Cerebellar cortex (tissue), 1 donor: ENCODE results near the gene VRK2.
"Not testable (repeated sequence)": the region's sequence is repeated elsewhere in the genome, so short reads cannot be mapped to it uniquely, and the experiment has no call there.

Source experiments
- DNase-seq: peaks from one replicate; pipeline ENCODE4 v3.0.0-alpha.2; 2015; ENCODE audit warnings: low spot score

The VRK2 gene

DNA sequence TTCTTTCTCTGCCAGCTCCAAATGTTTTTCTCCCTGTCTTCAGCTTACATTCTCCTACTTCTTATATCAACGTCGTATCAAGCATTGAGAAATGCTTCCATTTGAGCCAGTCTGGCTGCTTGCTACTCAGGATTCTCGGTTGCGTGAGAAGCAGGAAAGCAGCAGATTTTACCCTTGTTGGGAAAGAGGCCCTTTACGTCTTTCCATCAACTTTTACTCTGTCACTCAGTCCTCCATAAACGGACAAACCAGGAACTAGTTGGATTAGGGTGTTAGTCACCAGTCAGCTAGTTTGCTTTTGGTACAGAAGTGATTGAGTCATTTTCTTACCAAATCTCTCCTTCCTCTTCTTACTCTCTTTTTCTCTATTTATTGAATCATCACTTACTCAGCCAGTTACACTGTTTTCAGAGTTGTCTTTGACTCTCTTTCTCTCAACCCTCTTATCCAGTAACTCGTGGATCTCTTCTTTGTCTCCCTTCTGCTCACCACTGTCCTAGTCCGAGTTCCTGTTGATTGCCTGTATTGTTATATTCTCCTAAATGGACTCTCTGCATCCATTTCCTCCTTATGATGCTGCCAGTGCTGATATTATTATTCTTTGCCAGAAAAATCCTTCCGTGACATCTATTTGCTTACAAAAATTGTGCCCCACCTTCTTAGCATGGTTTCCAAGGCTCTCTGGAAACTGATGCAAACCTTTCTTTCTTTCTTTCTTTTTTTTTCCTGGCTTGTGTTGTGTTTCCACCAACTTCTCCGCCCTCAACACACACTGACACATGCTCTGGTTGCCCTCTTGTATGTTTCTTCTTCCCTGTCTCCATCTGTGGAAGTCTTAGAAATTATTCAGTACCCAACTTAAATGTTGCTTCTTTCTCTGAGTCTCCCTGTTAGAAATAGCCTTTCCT, 61.5 kb downstream of the VRK2 start:
- DNase-seq, result no peak

- no peak for DNase-seq
Measured at GRCh38 chr2:58109481-58109880, 62.9 kb downstream of the VRK2 start.

- no peak for DNase-seq
Measured at GRCh38 chr2:58110765-58111164, 64.2 kb downstream of the VRK2 start.

GRCh38 chr2:58113563-58113962, 67.0 kb downstream of the VRK2 start:
- not testable (repeated sequence) for DNase-seq

- no peak for DNase-seq
Measured at GRCh38 chr2:58120626-58121229, 74.1 kb downstream of the VRK2 start.

- no peak for DNase-seq
Measured at GRCh38 chr2:58122040-58122439, 75.4 kb downstream of the VRK2 start.

DNA sequence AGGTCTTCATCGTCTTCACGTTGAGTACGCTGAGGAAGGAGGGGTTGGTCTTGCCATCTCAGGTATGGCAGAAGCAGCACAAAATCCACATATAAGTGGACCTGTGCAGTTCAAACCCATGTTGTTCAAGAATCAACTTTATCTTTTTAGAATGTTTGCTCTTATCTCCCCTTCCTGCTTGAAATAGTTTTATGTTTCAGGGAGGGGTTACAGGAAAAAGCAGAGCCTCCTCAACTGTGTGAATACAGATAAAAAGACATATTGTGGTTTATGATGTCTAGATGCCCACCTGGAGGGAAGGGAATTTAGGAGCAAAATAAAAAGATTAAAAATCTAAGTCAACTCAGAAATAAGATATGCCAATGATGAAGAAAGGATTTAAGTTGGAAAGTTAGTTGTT, 75.9 kb downstream of the VRK2 start:
- DNase-seq, result no peak

- no peak for DNase-seq
Measured at GRCh38 chr2:58127111-58127510, 80.5 kb downstream of the VRK2 start.

DNA sequence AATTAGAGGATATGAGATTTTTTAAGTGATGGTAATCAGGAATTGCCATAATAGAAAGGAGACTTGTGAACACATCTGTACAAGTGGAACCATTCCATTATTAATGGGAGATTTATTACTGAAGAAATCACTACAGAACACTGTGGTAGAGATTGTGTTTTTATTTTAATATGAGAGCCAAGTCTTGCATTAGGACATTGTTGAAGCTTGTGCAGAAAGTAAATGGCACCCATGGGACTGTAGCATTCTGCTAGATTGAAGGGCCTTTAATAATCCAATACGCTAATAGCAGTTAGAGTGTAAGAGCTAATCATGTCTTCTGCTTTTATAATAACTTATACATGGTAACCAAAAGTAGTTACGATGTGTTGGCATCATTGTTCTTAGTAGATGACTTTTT, 83.6 kb downstream of the VRK2 start:
- DNase-seq, result no peak

DNA sequence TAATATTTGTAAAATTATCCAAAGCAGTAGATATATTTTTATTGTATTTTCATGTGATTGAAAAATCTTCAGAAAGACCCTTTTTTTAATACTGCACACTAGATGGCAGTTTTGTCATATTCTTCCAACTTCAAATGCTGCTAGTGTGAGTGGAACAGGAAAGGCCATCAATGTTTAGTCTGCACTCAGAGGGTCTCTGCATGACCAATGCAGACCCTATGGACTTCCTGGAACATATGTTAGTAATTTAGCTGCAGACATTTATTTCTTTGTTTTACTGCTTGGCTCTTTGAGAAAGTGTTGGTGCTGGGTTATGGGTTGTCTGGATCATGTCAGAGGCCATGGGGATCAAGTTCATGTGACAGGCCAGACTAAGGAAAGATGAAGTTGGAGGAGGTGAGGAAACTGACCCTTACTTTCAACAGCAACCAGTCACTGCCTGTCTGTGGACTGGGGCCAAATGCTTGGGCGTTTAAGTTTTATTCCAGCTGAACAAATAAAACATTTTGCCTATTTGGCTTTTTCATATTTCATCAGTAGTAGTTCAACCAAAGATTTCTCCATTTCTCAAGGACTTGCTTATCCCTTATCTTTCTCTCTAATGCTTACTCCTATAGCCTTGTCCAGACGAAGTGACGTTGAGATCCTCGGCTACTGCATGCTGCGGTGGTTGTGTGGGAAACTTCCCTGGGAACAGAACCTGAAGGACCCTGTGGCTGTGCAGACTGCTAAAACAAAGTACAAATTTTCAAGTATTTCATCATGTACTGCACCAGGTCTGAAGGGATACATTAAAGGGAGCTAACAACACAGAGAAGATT, 84.8 kb downstream of the VRK2 start:
- DNase-seq, result peak; percentile 9

- no peak for DNase-seq
Measured at GRCh38 chr2:58133395-58133794, 86.8 kb downstream of the VRK2 start.

GRCh38 chr2:58135861-58136260, 89.3 kb downstream of the VRK2 start:
- no peak for DNase-seq

DNA sequence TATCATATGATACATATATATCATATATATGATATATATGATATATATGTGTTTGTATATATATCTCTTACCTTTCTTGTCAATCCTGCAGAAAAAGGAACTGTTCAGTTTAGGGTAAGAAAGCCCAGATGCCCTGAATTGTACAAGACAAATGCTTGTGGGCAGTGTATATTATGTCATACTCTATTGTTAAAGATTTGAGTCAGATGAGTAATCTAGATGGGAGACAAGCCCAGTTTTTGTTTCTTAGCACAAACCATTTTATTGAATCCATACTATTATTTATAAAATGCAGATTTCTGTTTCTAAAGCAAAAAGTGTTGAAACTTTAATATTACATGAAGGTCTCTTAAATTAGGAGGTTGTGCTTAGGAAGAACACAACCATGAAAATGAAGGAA, 90.6 kb downstream of the VRK2 start:
- DNase-seq, result no peak

DNA sequence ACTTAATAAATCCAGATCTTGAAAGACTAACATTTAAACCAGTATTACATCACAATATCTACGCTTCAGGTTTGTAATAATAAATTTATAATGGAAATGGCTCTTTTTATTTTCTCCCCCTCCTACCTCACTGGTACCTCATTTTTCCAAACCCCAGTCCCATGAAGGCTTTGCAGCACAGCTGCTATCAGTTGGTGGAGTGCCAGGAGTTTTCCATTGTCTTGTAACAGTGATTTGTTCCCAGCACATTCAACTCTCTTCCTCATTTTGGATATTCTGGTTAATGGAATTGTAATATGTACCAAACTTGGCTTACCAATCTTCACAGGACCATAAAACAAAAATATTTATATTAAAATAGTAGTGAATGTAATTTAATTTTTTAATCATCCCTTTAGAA, 91.2 kb downstream of the VRK2 start:
- no peak for DNase-seq

DNA sequence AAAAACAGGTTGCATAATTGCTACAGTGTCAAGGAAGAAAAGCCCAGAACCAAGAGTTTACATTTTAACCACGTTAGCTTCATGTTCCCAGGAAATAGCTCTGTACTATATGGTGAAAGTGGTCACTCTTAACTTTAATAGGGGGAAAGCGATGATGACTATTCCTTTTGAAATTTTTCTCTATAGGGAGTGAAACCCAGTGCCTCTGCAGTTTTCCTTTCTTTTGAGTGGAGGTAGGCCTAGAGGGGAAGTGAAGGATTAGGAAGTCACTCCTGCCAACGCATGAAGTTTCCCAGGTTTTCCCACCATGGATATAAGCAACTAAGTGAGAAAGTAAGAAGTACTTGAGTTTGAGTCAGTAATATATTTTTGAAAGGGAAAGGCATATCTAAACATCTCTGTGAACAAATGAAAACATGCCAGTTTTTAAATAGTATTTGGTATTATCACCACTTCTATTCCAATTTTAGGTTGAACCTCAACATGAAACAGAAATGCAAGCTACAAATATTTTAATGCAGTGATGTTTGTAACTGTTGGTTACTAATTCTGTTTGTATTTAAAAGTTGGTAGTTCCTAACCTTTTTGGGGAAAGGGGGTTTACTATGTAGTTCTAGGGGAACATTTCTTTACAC, 91.9 kb downstream of the VRK2 start:
- DNase-seq, result no peak

DNA sequence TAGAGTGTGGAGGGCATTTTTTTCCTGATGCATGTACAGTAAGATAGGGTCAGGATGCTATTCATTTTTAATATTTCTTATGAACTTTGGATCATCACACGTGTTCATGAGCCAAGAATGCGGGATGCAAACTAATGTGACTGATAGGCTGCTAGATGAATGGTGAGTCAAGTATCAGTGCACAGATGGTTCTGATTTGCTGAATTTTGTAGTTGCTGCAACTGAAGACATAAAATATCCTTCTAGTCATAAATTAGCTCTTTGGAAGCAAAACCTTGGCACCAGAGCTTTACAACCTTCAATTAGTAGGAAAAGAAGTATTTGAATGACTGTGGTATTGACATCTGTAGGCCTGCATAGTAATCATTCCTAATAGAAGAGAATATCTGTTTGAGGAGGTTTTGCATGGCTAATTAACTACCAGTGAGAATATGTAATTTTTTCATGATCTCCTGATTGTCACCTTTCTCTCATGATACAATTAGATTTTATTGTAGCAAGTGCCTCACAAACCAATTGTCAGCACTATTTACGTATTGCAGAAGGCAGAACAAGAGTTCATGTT, 94.0 kb downstream of the VRK2 start:
- DNase-seq, result no peak

- DNase-seq, result not testable (repeated sequence)
Measured at GRCh38 chr2:58145769-58146168, 99.2 kb downstream of the VRK2 start.

DNA sequence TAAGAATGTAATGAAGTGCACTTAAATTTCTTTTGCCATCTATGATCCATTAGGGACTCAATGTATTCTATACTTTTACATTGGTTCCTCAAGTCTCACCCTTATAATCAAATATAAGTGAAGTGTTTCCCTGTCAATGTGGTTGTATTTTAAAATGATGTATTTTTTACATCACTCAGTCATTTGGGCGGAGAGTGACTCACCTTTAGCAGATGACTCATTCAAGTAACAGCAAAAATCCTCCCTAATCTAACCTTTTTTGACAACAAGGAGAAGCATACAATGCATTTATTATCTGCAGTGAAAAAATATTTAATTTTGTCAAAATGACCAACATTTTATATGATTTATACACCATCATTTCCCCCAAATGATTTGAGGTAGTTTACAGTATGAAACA, 100.1 kb downstream of the VRK2 start:
- DNase-seq, result no peak

DNA sequence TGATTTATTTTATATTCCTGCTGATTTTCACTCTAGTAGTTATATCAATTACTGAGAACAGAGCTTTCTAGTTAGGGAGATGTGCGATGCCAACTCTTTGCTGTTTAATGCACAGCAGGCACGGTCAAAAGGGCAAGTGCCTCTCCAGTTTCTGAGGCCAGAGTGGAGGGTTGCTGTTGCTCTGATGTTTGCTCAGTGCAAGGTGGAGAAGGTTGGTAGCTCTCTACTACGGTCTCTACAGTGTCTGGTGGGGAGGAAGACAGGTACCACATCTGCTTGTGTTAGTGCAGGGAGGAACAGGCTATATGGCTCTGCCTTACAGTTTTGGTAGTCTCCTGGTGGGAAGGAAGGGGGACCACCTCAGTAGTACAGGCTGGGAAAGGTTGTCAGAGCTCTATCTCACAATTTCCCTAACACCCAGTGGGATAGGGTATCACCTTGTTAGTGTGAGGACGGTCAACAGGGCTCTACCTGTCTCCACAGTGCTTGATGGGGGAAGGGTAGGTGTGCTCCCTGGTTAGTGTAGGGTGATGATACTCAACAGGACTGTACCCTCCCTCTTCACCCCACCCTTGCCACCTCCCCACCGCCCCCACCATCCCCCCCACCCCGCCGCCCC, 108.7 kb downstream of the VRK2 start:
- no peak for DNase-seq

GRCh38 chr2:58156780-58157179, 110.2 kb downstream of the VRK2 start:
- DNase-seq, result no peak

DNA sequence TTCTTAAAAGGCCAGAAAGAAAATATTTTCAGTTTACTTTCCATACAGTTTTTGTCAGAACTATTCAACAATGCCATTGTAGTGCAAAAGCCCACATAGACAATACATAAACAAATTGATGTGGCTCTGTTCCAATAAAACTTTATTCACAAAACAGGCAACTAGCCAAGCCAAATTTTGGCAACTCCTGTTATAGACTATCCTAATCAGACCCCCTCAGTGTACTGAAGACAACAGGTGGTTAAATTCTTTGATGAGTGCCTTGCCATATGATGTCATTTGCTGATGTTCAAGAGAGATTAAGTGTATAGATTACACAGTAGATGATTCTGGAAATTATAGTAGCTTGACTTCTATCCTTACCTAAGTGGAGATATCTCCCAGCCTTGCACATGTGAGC, 111.1 kb downstream of the VRK2 start:
- no peak for DNase-seq

DNA sequence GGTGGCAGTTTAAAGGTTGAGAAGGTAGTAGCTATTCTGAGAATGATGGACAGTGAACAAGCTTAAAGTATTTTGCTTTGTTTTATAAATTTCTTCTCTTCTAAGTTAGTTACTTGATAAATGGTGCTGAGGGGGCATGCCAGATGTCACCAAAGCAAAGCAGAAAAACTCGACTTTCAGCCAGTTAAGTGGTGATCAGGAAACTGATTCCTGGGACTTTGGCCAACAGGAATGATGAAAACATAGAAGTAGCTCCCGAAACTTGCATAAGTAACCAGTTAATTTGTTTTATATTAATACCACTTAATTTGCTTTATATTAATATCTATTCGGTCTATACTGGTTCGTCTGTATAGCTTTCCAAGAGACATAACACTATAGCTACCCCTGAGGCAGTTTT, 111.9 kb downstream of the VRK2 start:
- DNase-seq, result no peak
